A549 (cell line): ENCODE results near the gene CSTA.

Experiments used
- CTCF ChIP-seq: fragments of >200 bp; sonication (Bioruptor Twin); formaldehyde crosslinking; IDR thresholded peaks from 3 replicates; pipeline ENCODE4 v1.5.1; 2016
- MYC ChIP-seq: IDR thresholded peaks from 2 replicates; pipeline ENCODE4 v1.6.1; 2012; ENCODE audit warnings: mild to moderate bottlenecking, inconsistent platforms, low read length, improper control_type of control experiment, borderline replicate concordance
- POLR2A ChIP-seq: IDR thresholded peaks from 2 replicates; pipeline ENCODE4 v1.6.1; 2012; ENCODE audit warnings: mild to moderate bottlenecking, low read length
- RFX5 ChIP-seq: fragments of 450-650 bp; IDR thresholded peaks from 2 replicates; pipeline ENCODE4 v1.7.1; 2014; ENCODE audit warnings: antibody characterized with exemption, mild to moderate bottlenecking, moderate library complexity
- TP53 ChIP-seq: fragments of 250-450 bp; sonication (Bioruptor Pico); IDR thresholded peaks from 2 replicates; pipeline ENCODE4 v1.5.0; 2021; ENCODE audit warnings: mild to moderate bottlenecking, moderate library complexity

DNA sequence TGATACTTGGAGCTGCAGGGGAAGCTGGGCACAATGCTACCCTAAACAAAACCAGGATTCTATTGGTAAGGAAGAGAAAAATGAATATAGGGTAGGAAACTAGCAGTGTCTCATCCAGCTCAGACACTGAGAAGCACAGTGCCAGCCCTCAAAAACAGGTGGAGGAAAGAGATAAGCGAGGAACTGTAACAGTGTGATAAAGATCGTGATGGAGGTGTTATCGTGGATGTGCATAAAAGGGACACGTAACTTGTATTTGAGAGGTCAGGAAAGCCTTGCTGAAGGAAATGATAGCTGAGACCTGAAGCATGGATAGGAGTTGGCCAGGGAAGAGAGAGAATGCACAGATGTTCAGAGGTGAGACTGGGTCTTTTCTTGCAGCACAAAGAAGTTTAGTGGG, 30.6 kb downstream of the CSTA start:
- no peak for TF ChIP-seq CTCF
- TF ChIP-seq MYC: no peak
- no peak for TF ChIP-seq RFX5
- no peak for TF ChIP-seq POLR2A
- TF ChIP-seq TP53: no peak
